Fibroblast of the conjunctiva (primary cell): Measurements from ENCODE around the gene ZNF697.
"Not testable (repeated sequence)": the region's sequence is repeated elsewhere in the genome, so short reads cannot be mapped to it uniquely, and the experiment has no call there.

ENCODE experiments used
- DNase-seq: peaks from one replicate; pipeline ENCODE4 v3.0.0-alpha.2; 2010; ENCODE audit warnings: low read depth

ZNF697 gene

GRCh38 chr1:119631433-119632102, 16.5 kb downstream of the ZNF697 start:
- peak; percentile 69 for DNase-seq

GRCh38 chr1:119631086-119631432, 17.0 kb downstream of the ZNF697 start:
- no peak for DNase-seq

- DNase-seq, result peak; percentile 30
Measured at GRCh38 chr1:119626841-119627240, 21.2 kb downstream of the ZNF697 start.

GRCh38 chr1:119626011-119626545, 22.0 kb downstream of the ZNF697 start:
- no peak for DNase-seq

- DNase-seq, result no peak
Measured at GRCh38 chr1:119623678-119624077, 24.4 kb downstream of the ZNF697 start.

- DNase-seq, result no peak
Measured at GRCh38 chr1:119623193-119623515, 24.9 kb downstream of the ZNF697 start.

GRCh38 chr1:119622311-119623192, 25.5 kb downstream of the ZNF697 start:
- no peak for DNase-seq

- DNase-seq, result no peak
Measured at GRCh38 chr1:119621705-119622104, 26.4 kb downstream of the ZNF697 start.

GRCh38 chr1:119617751-119618691, 30.0 kb downstream of the ZNF697 start:
- DNase-seq, result peak; percentile 9

- not testable (repeated sequence) for DNase-seq
Measured at GRCh38 chr1:119616748-119617147, 31.3 kb downstream of the ZNF697 start.

- DNase-seq, result not testable (repeated sequence)
Measured at GRCh38 chr1:119615100-119615499, 33.0 kb downstream of the ZNF697 start.

GRCh38 chr1:119613769-119614720, 34.0 kb downstream of the ZNF697 start:
- DNase-seq, result peak; percentile 84

GRCh38 chr1:119611701-119612113, 36.4 kb downstream of the ZNF697 start:
- peak; percentile 26 for DNase-seq

- not testable (repeated sequence) for DNase-seq
Measured at GRCh38 chr1:119608816-119609215, 39.2 kb downstream of the ZNF697 start.

- not testable (repeated sequence) for DNase-seq
Measured at GRCh38 chr1:119607087-119607807, 40.8 kb downstream of the ZNF697 start.

- no peak for DNase-seq
Measured at GRCh38 chr1:119606394-119606793, 41.7 kb downstream of the ZNF697 start.

GRCh38 chr1:119605686-119606085, 42.4 kb downstream of the ZNF697 start:
- no peak for DNase-seq

GRCh38 chr1:119605080-119605479, 43.0 kb downstream of the ZNF697 start:
- DNase-seq, result not testable (repeated sequence)

GRCh38 chr1:119603695-119604094, 44.4 kb downstream of the ZNF697 start:
- DNase-seq, result no peak

- not testable (repeated sequence) for DNase-seq
Measured at GRCh38 chr1:119603241-119603640, 44.8 kb downstream of the ZNF697 start.
